Neural cell (in vitro differentiated cells): ENCODE data around the gene MARK2. TPM values are rescaled to one million over a fixed set of nuclear protein-coding genes. Genes with fewer than 3 reads are reported as not detected.
A peak's percentile ranks its signal among the peaks of the same experiment; 100 is the strongest.

Source experiments
- H2AFZ ChIP-seq: fragments of 200-600, 300-800 bp; sonication (generic), shearing (Covaris generic); 2 replicates; pipeline ENCODE4 v1.6.0; 2014; ENCODE audit warnings: low read depth, mild to moderate bottlenecking, antibody characterized with exemption, low read length, moderate library complexity
- H3F3A ChIP-seq: fragments of 200-600 bp; shearing (Covaris generic); 2 replicates; pipeline ENCODE4 v1.6.1; 2016; ENCODE audit warnings: mild to moderate bottlenecking, moderate library complexity, mixed read lengths, antibody characterized with exemption, low read length; ENCODE audit not compliant: insufficient read depth, poor library complexity, severe bottlenecking
- H3K27ac ChIP-seq: fragments of 200-600, 300-800 bp; sonication (generic), shearing (Covaris generic); 2 replicates; pipeline ENCODE4 v1.5.1; 2014; ENCODE audit warnings: mild to moderate bottlenecking, low read length, moderate library complexity
- H3K27me3 ChIP-seq: fragments of 300-800, 200-600 bp; sonication (generic), shearing (Covaris generic); 2 replicates; pipeline ENCODE4 v1.6.0; 2014; ENCODE audit warnings: mild to moderate bottlenecking, low read depth, low read length, moderate library complexity; ENCODE audit not compliant: insufficient read depth
- H3K36me3 ChIP-seq: fragments of 300-800, 200-600 bp; sonication (generic), shearing (Covaris generic); 2 replicates; pipeline ENCODE4 v1.5.1; 2014; ENCODE audit warnings: mild to moderate bottlenecking, antibody characterized with exemption, low read length, moderate library complexity; ENCODE audit not compliant: insufficient read depth
- H3K4me2 ChIP-seq: fragments of 300-800, 200-600 bp; sonication (generic), shearing (Covaris generic); 2 replicates; pipeline ENCODE4 v1.6.0; 2014; ENCODE audit warnings: mild to moderate bottlenecking, low read length
- H3K4me3 ChIP-seq: fragments of 300-800, 200-600 bp; sonication (generic), shearing (Covaris generic); 2 replicates; pipeline ENCODE4 v1.5.1; 2014; ENCODE audit warnings: mild to moderate bottlenecking, low read length, moderate library complexity
- H3K79me2 ChIP-seq: fragments of 200-600 bp; shearing (Covaris generic); replicated peaks from 2 replicates; pipeline ENCODE4 v1.6.0; 2014; ENCODE audit warnings: mild to moderate bottlenecking, low read length, moderate library complexity; ENCODE audit not compliant: insufficient read depth
- H3K9ac ChIP-seq: fragments of 300-800, 200-600 bp; sonication (generic), shearing (Covaris generic); 2 replicates; pipeline ENCODE4 v1.6.1; 2016; ENCODE audit warnings: mild to moderate bottlenecking, low read length, mixed read lengths
- H3K9me2 ChIP-seq: fragments of 200-600 bp; shearing (Covaris generic); 2 replicates; pipeline ENCODE4 v1.6.1; 2016; ENCODE audit warnings: mild to moderate bottlenecking, low read length, mixed read lengths; ENCODE audit not compliant: insufficient read depth
- H3K9me3 ChIP-seq: fragments of 200-600, 300-800 bp; sonication (generic), shearing (Covaris generic); 2 replicates; pipeline ENCODE4 v1.6.1; 2016; ENCODE audit warnings: mild to moderate bottlenecking, mixed run types, low read length, moderate library complexity, mixed read lengths
- H4K20me1 ChIP-seq: fragments of 200-600 bp; shearing (Covaris generic); 2 replicates; pipeline ENCODE4 v1.6.1; 2016; ENCODE audit warnings: mild to moderate bottlenecking, mixed run types; ENCODE audit not compliant: insufficient read depth
- CTCF ChIP-seq: fragments of 450-650 bp; IDR thresholded peaks from 2 replicates; pipeline ENCODE4 v1.5.1; 2014; ENCODE audit warnings: antibody characterized with exemption, mild to moderate bottlenecking, moderate library complexity; ENCODE audit not compliant: poor library complexity, severe bottlenecking
- EP300 ChIP-seq: fragments of 450-650 bp; conservative IDR thresholded peaks from 2 replicates; pipeline ENCODE4 v1.6.1; 2014; ENCODE audit warnings: antibody characterized with exemption, mild to moderate bottlenecking, moderate library complexity; ENCODE audit not compliant: poor library complexity, severe bottlenecking
- EZH2 ChIP-seq: fragments of 200-600, 300-800 bp; shearing (Covaris generic), sonication (generic); IDR thresholded peaks from 2 replicates; pipeline ENCODE4 v1.6.1; 2014; ENCODE audit warnings: antibody characterized with exemption, low read length, borderline replicate concordance, mild to moderate bottlenecking; ENCODE audit not compliant: insufficient read depth, poor library complexity, severe bottlenecking
- MXI1 ChIP-seq: fragments of 450-650 bp; conservative IDR thresholded peaks from 2 replicates; pipeline ENCODE4 v1.6.1; 2014; ENCODE audit warnings: antibody characterized with exemption, mild to moderate bottlenecking; ENCODE audit not compliant: poor library complexity, severe bottlenecking
- POLR2AphosphoS5 ChIP-seq: IDR thresholded peaks from 2 replicates; pipeline ENCODE4 v1.6.1; 2012
- RAD21 ChIP-seq: fragments of 450-650 bp; conservative IDR thresholded peaks from 2 replicates; pipeline ENCODE4 v1.6.1; 2014; ENCODE audit warnings: antibody characterized with exemption, mild to moderate bottlenecking, moderate library complexity
- REST ChIP-seq: IDR thresholded peaks from 2 replicates; pipeline ENCODE4 v1.6.1; 2012; ENCODE audit warnings: borderline replicate concordance
- SMC3 ChIP-seq: fragments of 450-650 bp; conservative IDR thresholded peaks from 2 replicates; pipeline ENCODE4 v1.6.1; 2014; ENCODE audit warnings: antibody characterized with exemption, mild to moderate bottlenecking, moderate library complexity; ENCODE audit not compliant: poor library complexity
- TAF1 ChIP-seq: IDR thresholded peaks from 2 replicates; pipeline ENCODE4 v1.6.1; 2012; ENCODE audit warnings: low read depth
- polyA plus RNA-seq: library from polyadenylated mRNA; depleted of rRNA; stranded (reverse); fragments of >200 nt; gene quantifications from 2 replicates; pipeline ENCODE4 v1.2.3, GENCODE V29; 2014

The MARK2 gene
- polyA plus RNA-seq, 1 donor from 2014 or later = 11.3 TPM

GRCh38 chr11:63841554-63841953 lies 2.6 kb downstream of the MARK2 start:
- TF ChIP-seq RAD21 = peak; percentile 17
- TF ChIP-seq POLR2AphosphoS5 = peak; percentile 10
- no peak for TF ChIP-seq REST
- peak overlapping the region; percentile 92 for H3K4me2 ChIP-seq
- H4K20me1 ChIP-seq = peaks cover 10% of the 10 kb centered on the region
- H2AFZ ChIP-seq = no peak overlapping the region
- no peaks in the 10 kb centered on the region for H3K9me3 ChIP-seq
- peaks cover 66% of the 10 kb centered on the region for H3K79me2 ChIP-seq
- peak overlapping the region; percentile 86 for H3K9ac ChIP-seq
- peak overlapping the region; percentile 74 for H3K4me3 ChIP-seq
- no peaks in the 10 kb centered on the region for H3K27me3 ChIP-seq
- H3K27ac ChIP-seq = peak overlapping the region; percentile 37
- no peaks in the 10 kb centered on the region for H3K9me2 ChIP-seq
- no peaks in the 10 kb centered on the region for H3F3A ChIP-seq
- no peaks in the 10 kb centered on the region for H3K36me3 ChIP-seq

GRCh38 chr11:63843041-63843440 lies 4.1 kb downstream of the MARK2 start:
- no peaks in the 10 kb centered on the region for H3K27me3 ChIP-seq
- H3K79me2 ChIP-seq = peaks cover 74% of the 10 kb centered on the region
- H3K4me2 ChIP-seq = no peak overlapping the region
- H3K9me2 ChIP-seq = no peaks in the 10 kb centered on the region
- no peaks in the 10 kb centered on the region for H3F3A ChIP-seq
- H4K20me1 ChIP-seq = peaks cover 10% of the 10 kb centered on the region
- H3K27ac ChIP-seq = no peak overlapping the region
- H3K9ac ChIP-seq = no peak overlapping the region
- H2AFZ ChIP-seq = no peak overlapping the region
- H3K9me3 ChIP-seq = no peaks in the 10 kb centered on the region
- TF ChIP-seq REST = no peak
- no peak for TF ChIP-seq CTCF
- TF ChIP-seq TAF1 = no peak
- no peak for TF ChIP-seq MXI1
- TF ChIP-seq EZH2 = no peak
- TF ChIP-seq RAD21 = no peak
- TF ChIP-seq SMC3 = no peak
- TF ChIP-seq EP300 = no peak
- TF ChIP-seq POLR2AphosphoS5 = no peak
- H3K4me3 ChIP-seq = peak overlapping the region; percentile 74
- no peaks in the 10 kb centered on the region for H3K36me3 ChIP-seq
